Glutamatergic neuron (in vitro differentiated cells): ENCODE data around the gene NR1I3. TPM values are rescaled to one million over a fixed set of nuclear protein-coding genes. Genes with fewer than 3 reads are reported as not detected.
A peak's percentile ranks its signal among the peaks of the same experiment; 100 is the strongest.

Experiments
- DNase-seq: peaks from one replicate; pipeline ENCODE4 v3.0.0; 2022
- H3K27ac Mint-ChIP-seq: one replicate; pipeline ENCODE4 v1.8.0; 2020; ENCODE audit warnings: mild to moderate bottlenecking, mixed read lengths, inconsistent platforms; ENCODE audit not compliant: unreplicated experiment
- H3K27me3 Mint-ChIP-seq: one replicate; pipeline ENCODE4 v1.8.0; 2020; ENCODE audit warnings: mild to moderate bottlenecking, moderate library complexity, mixed read lengths, inconsistent platforms; ENCODE audit not compliant: unreplicated experiment
- H3K36me3 Mint-ChIP-seq: one replicate; pipeline ENCODE4 v1.8.0; 2020; ENCODE audit warnings: mild to moderate bottlenecking, mixed read lengths, inconsistent platforms; ENCODE audit not compliant: unreplicated experiment
- H3K4me1 Mint-ChIP-seq: one replicate; pipeline ENCODE4 v1.8.0; 2020; ENCODE audit warnings: mild to moderate bottlenecking, low read depth, mixed read lengths, inconsistent platforms; ENCODE audit not compliant: unreplicated experiment
- H3K4me3 Mint-ChIP-seq: one replicate; pipeline ENCODE4 v1.8.0; 2020; ENCODE audit warnings: mild to moderate bottlenecking, mixed read lengths, inconsistent platforms; ENCODE audit not compliant: unreplicated experiment
- H3K9me3 Mint-ChIP-seq: one replicate; pipeline ENCODE4 v1.8.0; 2020; ENCODE audit warnings: mild to moderate bottlenecking, moderate library complexity, mixed read lengths, inconsistent platforms; ENCODE audit not compliant: unreplicated experiment
- CTCF ChIP-seq: fragments of 200-600 bp; sonication (generic); IDR thresholded peaks from one replicate; pipeline ENCODE4 v1.5.0; 2021; ENCODE audit not compliant: partially characterized antibody, unreplicated experiment
- total RNA-seq: library from RNA; stranded (reverse); fragmentation: NEBNext Ultra II Directional; extraction: Animal tissue kit (Norgen Biotek cat#: 25700); gene quantifications from one replicate; pipeline ENCODE4 v1.2.1, GENCODE V29; 2021; ENCODE audit not compliant: unreplicated experiment

NR1I3 gene
- total RNA-seq, 1 donor from 2014 or later = not detected

- H3K4me1 Mint-ChIP-seq = peaks cover 24% of the 10 kb centered on the region
- H3K36me3 Mint-ChIP-seq = no peaks in the 10 kb centered on the region
- H3K9me3 Mint-ChIP-seq = peaks cover 4% of the 10 kb centered on the region
- H3K4me3 Mint-ChIP-seq = no peak overlapping the region
- no peak for TF ChIP-seq CTCF
- no peak for DNase-seq
- no peak overlapping the region for H3K27ac Mint-ChIP-seq
- peaks cover 12% of the 10 kb centered on the region for H3K27me3 Mint-ChIP-seq
Observed at GRCh38 chr1:161195171-161195570, 42.8 kb downstream of the NR1I3 start.

- Mint-ChIP-seq H3K4me3 (no peak overlapping the region), H3K4me1 (peaks cover 13% of the 10 kb centered on the region), H3K27ac (no peak overlapping the region), H3K36me3 (no peaks in the 10 kb centered on the region), H3K27me3 (peaks cover 9% of the 10 kb centered on the region), H3K9me3 (peaks cover 2% of the 10 kb centered on the region)
- TF ChIP-seq CTCF = no peak
- no peak for DNase-seq
Observed at GRCh38 chr1:161193561-161194235, 44.3 kb downstream of the NR1I3 start.

- Mint-ChIP-seq H3K36me3 (no peaks in the 10 kb centered on the region), H3K9me3 (peaks cover 2% of the 10 kb centered on the region), H3K4me3 (peak overlapping the region; percentile 36), H3K4me1 (peaks cover 13% of the 10 kb centered on the region), H3K27me3 (peaks cover 8% of the 10 kb centered on the region), H3K27ac (peak overlapping the region; percentile 84)
- DNase-seq = peak; percentile 68
- peak; percentile 88 for TF ChIP-seq CTCF
Observed at GRCh38 chr1:161192476-161193465, 45.2 kb downstream of the NR1I3 start.

- TF ChIP-seq CTCF = no peak
- Mint-ChIP-seq H3K36me3 (no peaks in the 10 kb centered on the region), H3K4me1 (peaks cover 13% of the 10 kb centered on the region), H3K9me3 (peaks cover 2% of the 10 kb centered on the region), H3K4me3 (no peak overlapping the region), H3K27me3 (peaks cover 10% of the 10 kb centered on the region), H3K27ac (no peak overlapping the region)
- no peak for DNase-seq
Observed at GRCh38 chr1:161191971-161192370, 46.0 kb downstream of the NR1I3 start.
